ENCODE measurements around the gene PRIMA1. TPM values are rescaled to one million over a fixed set of nuclear protein-coding genes. Genes with fewer than 3 reads are reported as not detected.

PRIMA1 gene
- total and polyA plus RNA-seq, 9 of the 15 experiments (the other 6 are each of a cell fraction or from before 2014, with no cell fraction given), result not detected

DNA sequence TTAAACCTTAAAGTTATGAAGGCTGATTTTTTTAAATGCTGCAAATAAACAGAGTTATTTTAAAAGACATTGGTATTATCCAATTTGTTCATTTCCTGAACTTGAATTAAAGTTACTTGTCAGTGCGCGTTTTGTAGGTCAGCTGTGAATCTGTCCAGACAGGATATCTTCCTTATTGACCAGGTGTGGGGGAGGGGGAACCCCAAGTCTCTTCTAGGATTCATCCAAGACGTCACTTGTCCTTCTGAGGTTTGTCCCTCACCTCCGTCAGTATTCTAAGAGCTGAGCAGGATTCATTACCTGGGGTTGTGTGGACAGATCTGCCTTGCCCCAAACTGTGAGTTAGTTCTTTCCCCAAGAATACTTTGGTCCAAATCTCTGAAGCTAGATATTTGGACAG is 8.8 kb upstream of the PRIMA1 start:
- H4K20me1 ChIP-seq (replicated peaks; ENCODE audit: control insufficient read depth, insufficient read depth, low read length), result no peaks in the 10 kb centered on the region
- H3K4me1 ChIP-seq (replicated peaks in 1 of 2; ENCODE audit: control insufficient read depth in 2 of 2, insufficient read depth in 2 of 2, low read length in 2 of 2), result no peaks in the 10 kb centered on the region
- no peaks in the 10 kb centered on the region for H3K9me1 ChIP-seq (ENCODE audit: control insufficient read depth, insufficient read depth, low read length)
- H3K79me2 ChIP-seq (ENCODE audit: control insufficient read depth, insufficient read depth, low read length), result no peaks in the 10 kb centered on the region
- no peaks in the 10 kb centered on the region for H3K36me3 ChIP-seq (ENCODE audit: control insufficient read depth, insufficient read depth, low read length)
- ChIA-PET CTCF (ENCODE audit: low intra/inter-chr PET ratio) (no interaction called here), POLR2A (interaction anchor here (0.6 kb wide), 1 partner anchor 35 kb away, joined by 4 read pairs; no protein-coding TSS in a partner anchor)
- no peaks in the 10 kb centered on the region for H3K9me3 ChIP-seq (replicated peaks; ENCODE audit: control insufficient read depth, insufficient read depth, low read depth, low read length)
- in situ Hi-C loops (cut with MboI), result no loop called here
- TF ChIP-seq SMAD2 (IDR thresholded peaks at IDR 0.05; ENCODE audit: low read depth, low read length) (no peak), HMGN3 (IDR thresholded peaks at IDR 0.05; ENCODE audit: borderline replicate concordance, extremely low read depth, insufficient read length, low read depth, low read length) (no peak), SMARCC2 (IDR thresholded peaks at IDR 0.05; ENCODE audit: low read depth) (no peak), FOXK2 (conservative IDR thresholded peaks at IDR 0.05 in 1 of 2, IDR thresholded peaks at IDR 0.05 in 1 of 2; ENCODE audit: low read depth in 2 of 2) (no peak), ZNF274 (IDR thresholded peaks at IDR 0.05; ENCODE audit: borderline replicate concordance, low read depth, low read length) (no peak), ZBTB17 (CRISPR knock-in tag; IDR thresholded peaks at IDR 0.05) (no peak), ATF7 (IDR thresholded peaks at IDR 0.05) (no peak), SNRNP70 (optimal IDR thresholded peaks at IDR 0.05; ENCODE audit: low read depth, low read length) (no peak), ZNF395 (CRISPR knock-in tag; IDR thresholded peaks at IDR 0.05) (no peak), NFATC3 (IDR thresholded peaks at IDR 0.05) (no peak), EP400 (IDR thresholded peaks at IDR 0.05) (no peak), EP300 (IDR thresholded peaks at IDR 0.05; ENCODE audit: low read length) (no peak), ZNF224 (CRISPR knock-in tag; IDR thresholded peaks at IDR 0.05) (no peak), CBX3 (IDR thresholded peaks at IDR 0.05; ENCODE audit: borderline replicate concordance in 1 of 2, low read length in 2 of 2) (no peak), PATZ1 (CRISPR knock-in tag; IDR thresholded peaks at IDR 0.05; ENCODE audit: borderline replicate concordance) (no peak)
- H2AFZ ChIP-seq (ENCODE audit: low read depth, low read length), result no peak overlapping the region
- H3K27ac ChIP-seq (ENCODE audit: extremely low read depth, low read depth, low read length), result no peak overlapping the region
- BruUV-seq (replicated peaks), result no TSS peak
- no peak for ATAC-seq
- H3K4me3 ChIP-seq, result no peak overlapping the region
- H3K4me2 ChIP-seq (ENCODE audit: insufficient read depth, low read length), result no peak overlapping the region
- no peak overlapping the region for H3K9ac ChIP-seq (ENCODE audit: insufficient read depth in 1 of 2, low read depth in 2 of 2, low read length in 2 of 2)
- WGBS (ENCODE audit: insufficient coverage, low coverage, missing lambda C conversion rate), result 0% methylated on average over 4 of the region's 4 CpGs
- H3K27me3 ChIP-seq (ENCODE audit: control insufficient read depth in 2 of 2, insufficient read depth in 2 of 2, low read length in 2 of 2), result no peaks in the 10 kb centered on the region
- no peak for DNase-seq (ENCODE audit: extremely low read depth in 1 of 4, low spot score in 3 of 4)
- intact Hi-C loops (cut with micrococcal nuclease), result no loop called here
- FAIRE-seq, result no peak
